GM12892 (cell line): ENCODE data around the gene NAGK.

Experiments
- POLR2A ChIP-seq: IDR thresholded peaks from 2 replicates; pipeline ENCODE4 v1.6.1; 2011; ENCODE audit warnings: low read depth, low read length, control low read depth
- POLR2AphosphoS5 ChIP-seq: IDR thresholded peaks from 2 replicates; pipeline ENCODE4 v1.6.1; 2011; ENCODE audit warnings: low read depth, low read length, control low read depth
- TAF1 ChIP-seq: IDR thresholded peaks from 2 replicates; pipeline ENCODE4 v1.6.1; 2011; ENCODE audit warnings: low read depth, mild to moderate bottlenecking, control low read depth, low read length, borderline replicate concordance

GRCh38 chr2:71064754-71065621, 3.5 kb upstream of the NAGK start:
- TF ChIP-seq POLR2A = no peak
- TF ChIP-seq POLR2AphosphoS5 = no peak
- TF ChIP-seq TAF1 = no peak
